GM13977 (cell line): ENCODE data around the gene SLC34A2.
"Not testable (repeated sequence)": the region's sequence is repeated elsewhere in the genome, so short reads cannot be mapped to it uniquely, and the experiment has no call there.

Experiments used
- DNase-seq: peaks from one replicate; pipeline ENCODE4 v3.0.0; 2012; ENCODE audit warnings: low spot score
- CTCF ChIP-seq: IDR thresholded peaks from 2 replicates; pipeline ENCODE4 v1.5.1; 2012; ENCODE audit warnings: mild to moderate bottlenecking, control low read depth; ENCODE audit not compliant: insufficient read depth; ENCODE audit errors: extremely low read depth, missing control alignments
- in situ Hi-C: fragments of 300-500 bp; cut with MboI; formaldehyde crosslinking; loops from one replicate; pipeline ENCODE4 v1.12.0; 2022; ENCODE audit warnings: low sequenced_read_pairs, low pct_unique_long_range_greater_than_20kb, mixed read lengths, inconsistent platforms; ENCODE audit not compliant: unreplicated experiment

SLC34A2 gene

GRCh38 chr4:25658357-25658771 lies 2.7 kb downstream of the SLC34A2 start:
- in situ Hi-C loops = no loop called here
- no peak for DNase-seq
- no peak for TF ChIP-seq CTCF

- in situ Hi-C loops = no loop called here
- TF ChIP-seq CTCF = no peak
- DNase-seq = no peak
These were observed 3.1 kb downstream of the SLC34A2 start for GRCh38 chr4:25658777-25659176.

GRCh38 chr4:25661441-25661840 lies 5.8 kb downstream of the SLC34A2 start:
- in situ Hi-C loops, DNase-seq: not testable (repeated sequence)

- no peak for DNase-seq
- TF ChIP-seq CTCF = no peak
- in situ Hi-C loops = no loop called here
These were observed 6.7 kb downstream of the SLC34A2 start for GRCh38 chr4:25662306-25662705.

- no peak for DNase-seq
- TF ChIP-seq CTCF = no peak
- in situ Hi-C loops = no loop called here
These were observed 8.1 kb downstream of the SLC34A2 start for GRCh38 chr4:25663781-25664180.

GRCh38 chr4:25666031-25666630 lies 10.5 kb downstream of the SLC34A2 start:
- TF ChIP-seq CTCF = no peak
- DNase-seq = no peak
- in situ Hi-C loops = no loop called here

GRCh38 chr4:25667931-25668557 lies 12.4 kb downstream of the SLC34A2 start:
- TF ChIP-seq CTCF = no peak
- no peak for DNase-seq
- in situ Hi-C loops = no loop called here
